Measurements from ENCODE around the gene CDC14A.

DNA sequence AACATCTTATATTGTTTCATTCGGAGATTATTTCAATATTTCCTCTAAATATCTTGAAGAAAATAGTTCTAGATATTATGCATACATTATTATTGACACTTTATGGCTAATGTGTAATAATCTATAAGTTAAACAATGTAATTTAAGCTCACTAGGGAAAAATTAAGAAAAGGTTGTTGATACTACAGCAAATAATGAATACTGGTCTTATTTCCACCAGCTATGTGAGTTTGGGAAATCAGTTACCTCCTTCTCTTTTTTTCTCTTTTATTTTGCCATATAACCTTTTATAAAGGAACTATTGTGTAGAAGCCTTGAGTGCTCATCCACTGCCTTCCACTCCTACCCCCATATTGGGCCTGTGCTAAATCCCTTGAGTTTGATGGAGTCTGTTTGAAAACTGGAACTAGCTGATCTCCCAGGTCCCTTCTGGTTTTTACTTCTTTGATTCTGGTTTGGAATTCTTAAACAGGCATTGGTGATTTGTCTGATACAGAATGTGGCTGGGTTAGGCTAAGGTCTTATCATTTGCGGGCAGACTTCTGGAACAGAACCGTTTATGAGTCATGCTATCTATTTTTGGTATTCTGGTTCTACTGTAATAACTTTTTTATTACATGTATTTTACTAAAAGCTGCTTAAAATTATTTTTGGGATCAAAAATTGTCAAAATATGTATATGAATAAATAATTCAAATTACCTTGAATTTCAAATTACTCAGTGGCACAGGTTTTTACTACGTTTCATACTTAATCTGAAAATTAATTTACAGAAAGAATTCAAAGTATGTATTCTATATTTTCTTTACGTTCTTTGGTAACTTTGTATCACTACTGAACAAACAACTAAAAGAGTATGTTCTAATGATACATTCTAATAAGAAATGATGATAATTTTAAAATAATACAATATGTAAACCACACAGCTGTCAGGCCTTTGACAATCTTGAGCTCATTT is 5.0 kb upstream of the CDC14A start:
- TF ChIP-seq EZH2 (IDR thresholded peaks at IDR 0.05; ENCODE audit: low read length, missing control alignments) = no peak
- TF ChIP-seq CTCF (conservative IDR thresholded peaks at IDR 0.05 in 1 of 2, IDR thresholded peaks at IDR 0.05 in 1 of 2; ENCODE audit: low read depth in 1 of 2, low read length in 2 of 2) = no peak

Data from fibroblast of lung (primary cell).